Measurements from ENCODE around the gene SEMA6D. TPM values are rescaled to one million over a fixed set of nuclear protein-coding genes. Genes with fewer than 3 reads are reported as not detected.

SEMA6D gene
- total RNA-seq, 1 donor: 8.0 TPM

DNA sequence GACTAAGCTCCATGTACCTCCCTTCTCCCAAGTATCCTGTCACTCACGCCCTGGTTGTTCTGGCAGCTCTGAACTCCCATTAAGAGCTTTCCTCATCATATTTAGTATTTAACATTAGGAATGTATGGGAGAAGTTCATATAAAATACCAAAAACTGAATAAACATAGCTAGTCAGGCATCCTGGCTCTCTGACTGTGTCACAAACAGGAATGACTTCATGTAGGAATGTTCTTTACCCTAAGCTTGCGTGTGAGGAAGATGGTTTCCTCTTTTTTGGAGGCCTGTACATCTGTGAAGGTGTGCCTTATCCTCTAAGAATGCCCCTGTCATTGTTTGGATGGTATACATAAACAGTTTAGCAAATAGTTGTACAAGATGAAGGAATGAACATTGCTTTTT, 38.6 kb downstream of the SEMA6D start:
- H3K36me3 ChIP-seq (ENCODE audit: insufficient read depth, low read length): no peaks in the 10 kb centered on the region
- H3K27ac ChIP-seq (ENCODE audit: low read depth, low read length): no peak overlapping the region
- H3K4me1 ChIP-seq (ENCODE audit: insufficient read depth, low read length): peaks cover 9% of the 10 kb centered on the region
- H3K27me3 ChIP-seq (ENCODE audit: insufficient read depth, low read length): no peaks in the 10 kb centered on the region
- no peak overlapping the region for H3K4me3 ChIP-seq (ENCODE audit: insufficient read depth, low read length)
- no peak for DNase-seq (ENCODE audit: insufficient read length, low spot score, missing footprints)
- no peaks in the 10 kb centered on the region for H3K9me3 ChIP-seq (ENCODE audit: low read depth, low read length)
- no peaks in the 10 kb centered on the region for H3K79me2 ChIP-seq (ENCODE audit: insufficient read depth, low read length)
- H4K20me1 ChIP-seq (ENCODE audit: insufficient read depth, low read length): no peaks in the 10 kb centered on the region
- no peak overlapping the region for H2AFZ ChIP-seq (ENCODE audit: low read length)
- TF ChIP-seq, protein P1, sequence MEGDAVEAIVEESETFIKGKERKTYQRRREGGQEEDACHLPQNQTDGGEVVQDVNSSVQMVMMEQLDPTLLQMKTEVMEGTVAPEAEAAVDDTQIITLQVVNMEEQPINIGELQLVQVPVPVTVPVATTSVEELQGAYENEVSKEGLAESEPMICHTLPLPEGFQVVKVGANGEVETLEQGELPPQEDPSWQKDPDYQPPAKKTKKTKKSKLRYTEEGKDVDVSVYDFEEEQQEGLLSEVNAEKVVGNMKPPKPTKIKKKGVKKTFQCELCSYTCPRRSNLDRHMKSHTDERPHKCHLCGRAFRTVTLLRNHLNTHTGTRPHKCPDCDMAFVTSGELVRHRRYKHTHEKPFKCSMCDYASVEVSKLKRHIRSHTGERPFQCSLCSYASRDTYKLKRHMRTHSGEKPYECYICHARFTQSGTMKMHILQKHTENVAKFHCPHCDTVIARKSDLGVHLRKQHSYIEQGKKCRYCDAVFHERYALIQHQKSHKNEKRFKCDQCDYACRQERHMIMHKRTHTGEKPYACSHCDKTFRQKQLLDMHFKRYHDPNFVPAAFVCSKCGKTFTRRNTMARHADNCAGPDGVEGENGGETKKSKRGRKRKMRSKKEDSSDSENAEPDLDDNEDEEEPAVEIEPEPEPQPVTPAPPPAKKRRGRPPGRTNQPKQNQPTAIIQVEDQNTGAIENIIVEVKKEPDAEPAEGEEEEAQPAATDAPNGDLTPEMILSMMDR (IDR thresholded peaks at IDR 0.05; ENCODE audit: extremely low read depth, low read depth, low read length): no peak
- H3K4me2 ChIP-seq (ENCODE audit: insufficient read depth, low read length): no peak overlapping the region

DNA sequence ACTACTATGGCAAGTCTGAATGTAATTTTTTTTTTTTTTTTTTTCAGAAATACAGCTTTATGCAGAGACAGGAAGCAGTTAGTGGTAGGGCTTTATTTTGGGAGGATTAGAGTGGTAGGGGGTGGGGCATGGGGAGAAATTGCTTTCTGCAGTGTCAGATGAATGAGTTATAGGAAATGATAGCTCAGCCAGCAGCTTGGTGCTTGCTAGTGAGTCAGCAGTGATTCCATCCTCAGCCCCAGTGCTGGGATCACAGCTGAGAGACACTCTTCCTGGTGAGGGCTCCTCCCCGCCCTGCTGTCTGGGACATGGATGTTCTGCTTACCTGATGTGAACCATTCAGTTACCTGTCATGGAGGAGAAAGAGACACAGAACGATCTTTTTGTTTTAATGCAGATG, 39.6 kb downstream of the SEMA6D start:
- Histone ChIP-seq H4K20me1 (ENCODE audit: insufficient read depth, low read length) (no peaks in the 10 kb centered on the region), H3K4me2 (ENCODE audit: insufficient read depth, low read length) (no peak overlapping the region), H3K4me3 (ENCODE audit: insufficient read depth, low read length) (no peak overlapping the region), H3K79me2 (ENCODE audit: insufficient read depth, low read length) (no peaks in the 10 kb centered on the region), H3K4me1 (ENCODE audit: insufficient read depth, low read length) (peaks cover 8% of the 10 kb centered on the region), H3K36me3 (ENCODE audit: insufficient read depth, low read length) (no peaks in the 10 kb centered on the region), H3K27ac (ENCODE audit: low read depth, low read length) (no peak overlapping the region), H3K27me3 (ENCODE audit: insufficient read depth, low read length) (no peaks in the 10 kb centered on the region), H3K9me3 (ENCODE audit: low read depth, low read length) (no peaks in the 10 kb centered on the region), H2AFZ (ENCODE audit: low read length) (no peak overlapping the region)
- peak; percentile 47 for DNase-seq (ENCODE audit: insufficient read length, low spot score, missing footprints)
- TF ChIP-seq, protein P1 (IDR thresholded peaks at IDR 0.05; ENCODE audit: extremely low read depth, low read depth, low read length): no peak

DNA sequence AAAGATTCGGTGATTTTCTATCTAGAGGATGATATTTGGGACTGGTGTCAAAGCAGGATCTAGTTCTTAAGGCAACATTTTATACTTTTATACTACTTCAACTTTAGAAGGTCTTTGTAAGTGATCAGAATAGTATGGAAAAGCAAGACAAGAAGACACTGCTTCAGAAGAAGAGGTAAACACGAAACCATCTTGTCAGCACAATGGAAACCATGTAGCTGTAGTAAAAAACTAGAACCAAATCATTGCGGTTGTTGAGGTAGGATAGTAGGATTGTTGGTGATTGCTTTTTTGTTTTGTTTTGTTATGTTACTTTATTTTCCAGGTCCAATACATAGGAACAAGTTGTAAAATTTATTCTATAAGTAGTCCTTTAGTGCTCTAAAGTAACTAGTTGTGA, 40.0 kb downstream of the SEMA6D start:
- Histone ChIP-seq H3K27ac (ENCODE audit: low read depth, low read length) (no peak overlapping the region), H3K36me3 (ENCODE audit: insufficient read depth, low read length) (no peaks in the 10 kb centered on the region), H3K27me3 (ENCODE audit: insufficient read depth, low read length) (no peaks in the 10 kb centered on the region), H4K20me1 (ENCODE audit: insufficient read depth, low read length) (no peaks in the 10 kb centered on the region), H3K9me3 (ENCODE audit: low read depth, low read length) (no peaks in the 10 kb centered on the region), H3K4me1 (ENCODE audit: insufficient read depth, low read length) (peaks cover 8% of the 10 kb centered on the region), H3K4me3 (ENCODE audit: insufficient read depth, low read length) (no peak overlapping the region), H3K4me2 (ENCODE audit: insufficient read depth, low read length) (no peak overlapping the region), H2AFZ (ENCODE audit: low read length) (no peak overlapping the region), H3K79me2 (ENCODE audit: insufficient read depth, low read length) (no peaks in the 10 kb centered on the region)
- TF ChIP-seq, protein P1 (IDR thresholded peaks at IDR 0.05; ENCODE audit: extremely low read depth, low read depth, low read length): no peak
- no peak for DNase-seq (ENCODE audit: insufficient read length, low spot score, missing footprints)

DNA sequence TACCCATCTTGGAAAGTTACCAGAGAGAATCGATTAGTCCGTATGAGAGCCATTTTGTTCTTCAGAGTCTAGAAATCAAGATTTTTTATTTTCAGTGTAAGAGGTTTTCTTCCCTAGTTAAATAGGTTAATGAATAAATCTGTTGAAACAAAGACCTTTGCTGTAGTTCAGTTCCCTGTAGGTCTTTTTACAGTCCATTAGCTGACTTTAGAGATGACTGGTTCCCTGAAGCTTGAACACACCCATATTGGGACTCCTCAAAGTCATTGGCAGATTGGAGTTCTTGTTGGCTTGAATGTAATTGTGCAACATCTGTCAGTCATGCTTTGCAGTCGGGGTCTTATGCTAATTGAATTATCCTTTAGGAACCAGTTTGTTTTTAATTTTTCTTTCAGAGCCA, 45.3 kb downstream of the SEMA6D start:
- no peaks in the 10 kb centered on the region for H3K27me3 ChIP-seq (ENCODE audit: insufficient read depth, low read length)
- no peaks in the 10 kb centered on the region for H4K20me1 ChIP-seq (ENCODE audit: insufficient read depth, low read length)
- no peaks in the 10 kb centered on the region for H3K4me1 ChIP-seq (ENCODE audit: insufficient read depth, low read length)
- no peaks in the 10 kb centered on the region for H3K9me3 ChIP-seq (ENCODE audit: low read depth, low read length)
- H3K4me2 ChIP-seq (ENCODE audit: insufficient read depth, low read length): no peak overlapping the region
- DNase-seq (ENCODE audit: insufficient read length, low spot score, missing footprints): no peak
- H2AFZ ChIP-seq (ENCODE audit: low read length): no peak overlapping the region
- no peak overlapping the region for H3K27ac ChIP-seq (ENCODE audit: low read depth, low read length)
- TF ChIP-seq, protein P1 (IDR thresholded peaks at IDR 0.05; ENCODE audit: extremely low read depth, low read depth, low read length): no peak
- no peak overlapping the region for H3K4me3 ChIP-seq (ENCODE audit: insufficient read depth, low read length)
- no peaks in the 10 kb centered on the region for H3K36me3 ChIP-seq (ENCODE audit: insufficient read depth, low read length)
- H3K79me2 ChIP-seq (ENCODE audit: insufficient read depth, low read length): no peaks in the 10 kb centered on the region

Data from osteoblast (primary cell).